ENCODE measurements around the gene WBP2NL. TPM values are rescaled to one million over a fixed set of nuclear protein-coding genes. Genes with fewer than 3 reads are reported as not detected.

WBP2NL gene
- total RNA-seq, 1 donor, result 0.42 TPM

DNA sequence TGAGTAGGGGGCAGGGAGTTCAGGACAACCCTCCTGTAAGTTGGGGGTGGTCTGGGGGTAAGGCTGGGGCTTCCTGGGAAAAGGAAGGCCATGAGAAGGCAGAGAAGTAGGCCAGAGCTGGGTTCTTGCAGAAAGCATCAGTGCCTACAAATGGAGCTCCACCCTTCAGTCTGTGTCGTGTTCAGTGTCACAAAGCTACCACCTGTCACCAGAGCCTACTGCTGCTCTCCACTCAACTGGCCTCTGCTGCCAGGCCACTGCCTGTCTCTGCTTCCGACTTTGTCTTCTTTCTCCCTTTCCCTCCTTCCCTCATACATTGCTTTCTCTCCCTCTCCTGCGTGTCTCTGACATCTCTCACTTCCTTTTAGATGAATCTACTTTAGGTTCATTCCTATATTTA is 3.4 kb upstream of the WBP2NL start:
- no peak overlapping the region for H3K4me3 ChIP-seq (ENCODE audit: low read length)
- peaks cover 19% of the 10 kb centered on the region for H3K4me1 ChIP-seq (ENCODE audit: insufficient read depth, low read length)
- no peaks in the 10 kb centered on the region for H3K27me3 ChIP-seq (ENCODE audit: insufficient read depth, low read length)
- H3K9me3 ChIP-seq (ENCODE audit: low read depth, low read length), result no peaks in the 10 kb centered on the region

DNA sequence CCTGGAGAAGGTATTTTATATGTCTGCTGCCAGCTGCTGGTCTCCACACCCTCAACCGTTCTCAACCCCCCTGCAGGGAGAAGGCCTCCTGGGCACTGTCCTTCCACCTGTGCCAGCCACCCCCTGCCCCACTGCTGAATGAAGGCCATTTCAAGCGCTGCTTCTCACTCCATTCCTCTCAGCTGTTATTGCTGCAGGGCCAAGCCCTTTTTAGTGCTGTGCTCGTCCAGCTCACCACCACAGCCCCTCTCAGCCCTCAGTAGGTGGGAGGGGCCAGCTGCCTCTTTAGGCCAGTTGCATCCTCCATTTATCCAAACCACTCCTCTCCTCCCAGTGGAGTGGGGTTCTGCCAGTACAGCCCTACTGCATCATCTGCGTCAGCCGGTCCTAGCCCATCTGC is 1.8 kb upstream of the WBP2NL start:
- no peaks in the 10 kb centered on the region for H3K27me3 ChIP-seq (ENCODE audit: insufficient read depth, low read length)
- H3K4me3 ChIP-seq (ENCODE audit: low read length), result no peak overlapping the region
- H3K9me3 ChIP-seq (ENCODE audit: low read depth, low read length), result no peaks in the 10 kb centered on the region
- peaks cover 19% of the 10 kb centered on the region for H3K4me1 ChIP-seq (ENCODE audit: insufficient read depth, low read length)

DNA sequence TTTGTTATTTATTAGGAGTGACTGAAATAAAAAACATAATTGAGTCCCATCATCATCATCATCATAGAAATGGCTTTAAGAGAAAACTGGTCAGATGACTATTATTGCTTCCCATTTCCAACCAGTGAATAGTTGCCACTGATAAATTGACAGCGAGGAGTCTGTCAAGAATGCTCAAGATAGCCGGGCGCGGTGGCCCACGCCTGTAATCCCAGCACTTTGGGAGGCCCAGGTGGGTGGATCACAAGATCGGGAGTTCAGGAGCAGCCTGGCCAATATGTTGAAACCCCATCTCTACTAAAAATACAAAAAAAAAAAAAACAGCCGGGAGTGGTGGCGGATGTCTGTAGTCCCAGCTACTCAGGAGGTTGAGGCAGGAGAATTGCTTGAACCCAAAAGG is 1.9 kb downstream of the WBP2NL start:
- Histone ChIP-seq H3K27me3 (ENCODE audit: insufficient read depth, low read length) (no peaks in the 10 kb centered on the region), H3K9me3 (ENCODE audit: low read depth, low read length) (no peaks in the 10 kb centered on the region), H3K4me3 (ENCODE audit: low read length) (no peak overlapping the region), H3K4me1 (ENCODE audit: insufficient read depth, low read length) (peaks cover 19% of the 10 kb centered on the region)

DNA sequence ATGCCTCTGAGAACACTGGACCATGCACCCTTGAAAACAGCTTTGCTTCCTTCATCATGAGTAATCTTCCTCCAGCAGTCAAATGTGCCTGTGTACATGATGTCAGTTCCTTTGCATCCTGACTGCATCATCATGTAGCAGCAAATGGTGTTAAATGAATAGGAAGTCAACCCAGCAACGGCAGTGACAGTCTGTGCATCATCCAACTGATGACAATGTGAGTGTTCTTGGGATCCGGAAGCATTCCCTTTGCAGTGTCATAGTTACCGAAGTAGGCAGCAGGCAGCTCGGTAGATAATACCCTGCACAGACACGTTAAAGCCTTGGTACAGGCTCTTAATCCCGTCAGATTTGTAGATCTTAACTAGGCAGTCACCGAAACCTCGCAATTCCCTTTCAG is 2.5 kb downstream of the WBP2NL start:
- Histone ChIP-seq H3K4me1 (ENCODE audit: insufficient read depth, low read length) (peaks cover 19% of the 10 kb centered on the region), H3K27me3 (ENCODE audit: insufficient read depth, low read length) (no peaks in the 10 kb centered on the region), H3K9me3 (ENCODE audit: low read depth, low read length) (no peaks in the 10 kb centered on the region), H3K4me3 (ENCODE audit: low read length) (no peak overlapping the region)

DNA sequence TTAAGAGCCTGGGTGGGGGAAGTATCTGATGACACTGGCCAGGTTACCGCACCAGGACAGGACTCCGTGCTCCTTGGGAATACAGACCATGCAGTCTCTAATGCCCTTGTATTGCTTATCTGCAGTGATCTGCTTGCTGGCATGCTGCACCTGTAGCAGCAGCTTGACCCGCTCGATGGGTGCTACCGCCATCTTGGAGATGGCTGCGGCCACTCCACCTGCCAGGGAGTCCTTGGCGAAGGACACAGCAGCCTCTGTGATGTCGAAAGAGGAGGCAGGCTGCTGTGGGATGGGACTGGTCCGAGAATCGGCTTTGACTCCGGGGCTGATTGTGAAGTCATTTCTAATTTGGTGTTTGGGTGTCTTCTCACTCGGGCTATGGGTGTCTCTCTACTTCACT is 3.1 kb downstream of the WBP2NL start:
- Histone ChIP-seq H3K4me1 (ENCODE audit: insufficient read depth, low read length) (peaks cover 19% of the 10 kb centered on the region), H3K9me3 (ENCODE audit: low read depth, low read length) (no peaks in the 10 kb centered on the region), H3K4me3 (ENCODE audit: low read length) (no peak overlapping the region), H3K27me3 (ENCODE audit: insufficient read depth, low read length) (no peaks in the 10 kb centered on the region)

DNA sequence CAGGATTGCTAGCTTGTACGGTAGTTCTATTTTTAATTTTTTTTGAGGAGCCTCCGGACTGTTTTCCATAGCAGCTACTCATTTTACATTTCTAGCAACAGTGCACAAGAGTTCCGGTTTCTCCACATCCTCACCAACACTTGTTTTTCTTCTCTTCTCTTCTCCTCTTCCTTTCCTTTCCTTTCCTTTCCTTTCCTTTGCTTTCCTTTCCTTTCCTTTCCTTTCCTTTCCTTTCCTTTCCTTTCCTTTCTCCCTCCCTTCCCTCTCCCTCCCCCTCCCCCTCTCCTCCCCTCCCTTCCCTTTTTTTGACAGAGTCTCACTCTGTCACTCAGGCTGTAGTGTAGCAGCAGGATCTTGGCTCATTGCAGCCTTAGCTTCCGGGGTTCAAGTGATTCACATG is 9.3 kb downstream of the WBP2NL start:
- no peak overlapping the region for H3K4me3 ChIP-seq (ENCODE audit: low read length)
- peaks cover 3% of the 10 kb centered on the region for H3K27me3 ChIP-seq (ENCODE audit: insufficient read depth, low read length)
- peaks cover 12% of the 10 kb centered on the region for H3K9me3 ChIP-seq (ENCODE audit: low read depth, low read length)
- H3K4me1 ChIP-seq (ENCODE audit: insufficient read depth, low read length), result no peaks in the 10 kb centered on the region

DNA sequence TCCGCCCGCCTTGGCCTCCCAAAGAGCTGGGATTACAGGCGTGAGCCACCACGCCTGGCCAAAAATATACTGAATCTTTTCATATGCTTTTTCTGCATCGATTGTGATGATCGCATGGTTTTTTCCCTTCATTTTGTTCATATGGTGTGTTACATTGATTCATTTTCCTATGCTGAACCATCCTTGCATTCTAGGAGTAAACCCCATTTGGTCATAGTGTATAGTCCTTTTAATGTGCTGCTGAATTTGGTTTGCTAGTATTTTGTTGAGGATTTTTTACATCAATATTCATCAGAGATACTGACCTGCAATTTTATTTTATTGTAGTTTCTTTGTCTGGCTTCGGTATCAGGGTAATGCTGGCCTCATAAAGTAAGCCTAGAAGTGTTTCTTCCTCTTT is 12.2 kb downstream of the WBP2NL start:
- peaks cover 3% of the 10 kb centered on the region for H3K27me3 ChIP-seq (ENCODE audit: insufficient read depth, low read length)
- no peaks in the 10 kb centered on the region for H3K4me1 ChIP-seq (ENCODE audit: insufficient read depth, low read length)
- H3K4me3 ChIP-seq (ENCODE audit: low read length), result no peak overlapping the region
- H3K9me3 ChIP-seq (ENCODE audit: low read depth, low read length), result peaks cover 12% of the 10 kb centered on the region

DNA sequence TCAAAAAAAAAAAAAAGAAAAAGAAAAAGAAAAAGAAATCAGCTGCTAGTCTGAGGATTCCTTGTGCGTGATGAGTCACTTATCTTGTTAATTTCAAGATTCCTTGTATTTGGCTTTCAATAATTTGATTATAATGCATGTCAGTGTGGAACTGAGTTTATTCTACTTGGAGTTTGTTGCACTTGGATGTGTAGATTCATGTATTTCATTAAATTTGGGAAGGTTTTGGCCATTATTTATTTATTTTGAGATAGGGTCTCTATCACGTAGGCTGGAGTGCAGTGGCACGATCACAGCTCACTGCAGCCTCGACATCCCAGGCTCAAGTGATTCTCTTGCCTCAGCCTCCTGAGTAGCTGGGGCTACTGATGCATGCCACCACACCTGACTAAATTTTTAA is 14.8 kb downstream of the WBP2NL start:
- Histone ChIP-seq H3K4me1 (ENCODE audit: insufficient read depth, low read length) (no peaks in the 10 kb centered on the region), H3K9me3 (ENCODE audit: low read depth, low read length) (peaks cover 12% of the 10 kb centered on the region), H3K4me3 (ENCODE audit: low read length) (no peak overlapping the region), H3K27me3 (ENCODE audit: insufficient read depth, low read length) (peaks cover 3% of the 10 kb centered on the region)

DNA sequence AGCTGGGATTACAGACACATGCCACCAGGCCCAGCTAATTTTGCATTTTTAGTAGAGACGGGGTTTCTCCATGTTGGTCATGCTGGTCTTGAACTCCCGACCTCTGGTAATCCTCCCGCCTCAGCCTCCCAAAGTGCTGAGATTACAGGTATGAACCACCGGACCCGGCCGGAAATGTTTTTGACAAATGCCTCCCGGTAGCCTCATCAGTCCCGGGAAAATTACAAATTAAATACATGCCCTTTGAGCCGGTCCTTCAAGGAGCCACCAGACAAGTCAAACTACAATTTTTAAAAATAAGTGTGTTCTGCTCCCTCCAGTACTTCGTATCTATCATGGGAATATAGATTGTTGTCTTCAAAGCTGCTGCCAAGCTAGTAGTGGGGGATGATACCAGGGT is 17.5 kb downstream of the WBP2NL start:
- H3K27me3 ChIP-seq (ENCODE audit: insufficient read depth, low read length), result no peaks in the 10 kb centered on the region
- no peak overlapping the region for H3K4me3 ChIP-seq (ENCODE audit: low read length)
- H3K9me3 ChIP-seq (ENCODE audit: low read depth, low read length), result no peaks in the 10 kb centered on the region
- no peaks in the 10 kb centered on the region for H3K4me1 ChIP-seq (ENCODE audit: insufficient read depth, low read length)

DNA sequence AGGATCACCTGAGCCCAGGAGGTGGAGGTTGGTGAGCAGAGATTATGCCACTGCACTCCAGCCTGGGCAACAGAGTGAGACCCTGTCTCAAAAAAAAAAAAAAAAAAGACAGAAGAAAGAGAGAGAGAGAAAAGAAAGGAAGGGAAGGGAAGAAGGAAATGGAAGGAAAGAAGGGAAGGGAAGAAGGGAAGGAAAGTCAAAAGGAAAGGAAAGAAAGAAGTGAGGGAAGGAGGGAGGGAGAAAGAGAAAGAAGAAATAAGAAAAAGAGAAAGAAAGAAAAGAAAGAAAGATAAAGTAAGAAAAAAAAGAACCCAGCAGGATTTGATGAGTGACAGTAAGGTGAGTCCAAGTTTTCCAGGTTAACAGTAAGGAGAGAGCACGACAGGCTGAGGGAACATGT is 19.6 kb downstream of the WBP2NL start:
- H3K27me3 ChIP-seq (ENCODE audit: insufficient read depth, low read length), result no peaks in the 10 kb centered on the region
- no peak overlapping the region for H3K4me3 ChIP-seq (ENCODE audit: low read length)
- no peaks in the 10 kb centered on the region for H3K9me3 ChIP-seq (ENCODE audit: low read depth, low read length)
- H3K4me1 ChIP-seq (ENCODE audit: insufficient read depth, low read length), result peaks cover 7% of the 10 kb centered on the region

DNA sequence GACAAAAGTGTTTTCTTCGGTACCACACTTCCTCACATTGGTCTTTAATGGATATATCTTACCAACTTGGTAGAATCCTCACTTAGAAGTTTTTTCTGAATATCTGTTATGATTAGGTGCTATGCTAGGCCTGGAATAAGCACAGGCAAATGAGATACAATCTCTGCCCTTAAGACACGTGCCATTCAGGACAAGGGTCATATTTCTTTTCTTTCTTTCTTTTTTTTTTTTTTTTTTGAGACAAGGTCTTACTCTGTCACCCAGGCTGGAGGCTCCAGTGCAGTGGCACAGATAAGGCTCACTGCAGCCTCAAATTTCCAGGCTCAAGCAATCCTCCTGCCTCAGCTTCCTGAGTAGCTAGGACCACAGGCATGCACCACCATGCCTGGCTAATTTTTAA is 23.0 kb downstream of the WBP2NL start:
- Histone ChIP-seq H3K4me3 (ENCODE audit: low read length) (no peak overlapping the region), H3K27me3 (ENCODE audit: insufficient read depth, low read length) (no peaks in the 10 kb centered on the region), H3K4me1 (ENCODE audit: insufficient read depth, low read length) (peaks cover 7% of the 10 kb centered on the region), H3K9me3 (ENCODE audit: low read depth, low read length) (no peaks in the 10 kb centered on the region)

DNA sequence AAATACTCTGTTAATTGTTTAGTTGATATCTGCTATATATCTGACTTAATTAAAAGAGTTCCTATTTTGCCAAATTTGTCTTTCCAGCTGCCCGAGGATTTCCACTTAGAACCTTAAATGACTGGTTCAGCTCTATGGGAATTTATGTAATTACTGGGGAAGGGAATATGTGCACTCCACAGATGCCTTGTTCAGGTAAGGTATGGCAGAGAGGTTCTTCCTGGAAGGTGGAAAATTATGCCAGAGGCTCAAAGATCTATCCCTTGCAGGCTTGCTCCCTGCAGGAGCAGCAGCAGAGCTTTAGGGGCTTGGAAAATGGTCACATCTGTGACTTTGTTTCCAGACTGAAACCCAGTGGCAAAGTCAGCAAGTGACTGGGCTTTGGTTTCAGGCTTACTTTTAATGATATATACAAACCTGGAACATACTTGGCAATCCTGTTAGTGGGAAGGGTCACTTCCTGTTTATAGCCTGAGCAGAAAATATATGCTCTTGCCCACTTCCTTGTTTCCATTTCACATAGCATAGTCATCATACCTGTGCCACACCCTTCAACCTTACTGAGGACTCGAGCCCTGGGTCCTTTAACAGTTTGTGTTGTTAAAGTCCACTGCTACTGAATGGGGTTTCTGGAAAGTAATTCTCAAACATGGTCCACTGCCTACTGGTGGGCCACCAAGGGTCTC is 23.7 kb downstream of the WBP2NL start:
- Histone ChIP-seq H3K9me3 (ENCODE audit: low read depth, low read length) (no peaks in the 10 kb centered on the region), H3K4me1 (ENCODE audit: insufficient read depth, low read length) (peaks cover 7% of the 10 kb centered on the region), H3K4me3 (ENCODE audit: low read length) (no peak overlapping the region), H3K27me3 (ENCODE audit: insufficient read depth, low read length) (no peaks in the 10 kb centered on the region)

DNA sequence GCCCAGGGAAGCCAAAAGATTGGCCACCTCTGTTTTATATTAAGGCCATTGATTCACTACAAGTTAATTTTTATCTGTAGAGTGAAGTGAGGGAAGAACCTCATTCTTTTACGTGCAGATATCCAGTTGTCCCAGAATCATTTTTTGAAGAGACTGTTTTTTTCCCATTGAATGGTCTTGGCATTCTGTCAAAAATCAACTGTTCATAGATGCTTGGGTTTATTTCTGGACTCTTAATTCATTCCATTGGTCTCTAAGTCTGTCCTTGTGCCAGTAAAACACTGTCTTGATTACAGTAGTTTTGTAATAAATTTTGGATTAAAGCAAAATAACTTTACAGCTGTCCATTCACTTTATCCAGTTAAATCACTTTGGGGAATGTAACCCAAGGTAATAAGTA is 26.8 kb downstream of the WBP2NL start:
- Histone ChIP-seq H3K27me3 (ENCODE audit: insufficient read depth, low read length) (no peaks in the 10 kb centered on the region), H3K9me3 (ENCODE audit: low read depth, low read length) (no peaks in the 10 kb centered on the region), H3K4me1 (ENCODE audit: insufficient read depth, low read length) (peaks cover 7% of the 10 kb centered on the region), H3K4me3 (ENCODE audit: low read length) (no peak overlapping the region)

DNA sequence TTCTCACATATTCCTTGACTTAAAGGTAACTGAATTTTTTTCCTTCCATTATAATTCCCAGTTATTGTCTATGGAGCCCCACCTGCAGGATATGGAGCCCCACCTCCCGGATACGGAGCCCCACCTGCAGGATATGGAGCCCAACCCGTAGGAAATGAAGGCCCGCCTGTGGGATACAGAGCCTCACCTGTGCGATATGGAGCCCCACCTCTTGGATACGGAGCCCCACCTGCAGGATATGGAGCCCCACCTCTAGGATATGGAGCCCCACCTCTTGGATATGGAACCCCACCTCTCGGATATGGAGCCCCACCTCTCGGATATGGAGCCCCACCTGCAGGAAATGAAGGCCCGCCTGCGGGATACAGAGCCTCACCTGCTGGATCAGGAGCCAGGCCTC is 28.1 kb downstream of the WBP2NL start:
- H3K27me3 ChIP-seq (ENCODE audit: insufficient read depth, low read length), result no peaks in the 10 kb centered on the region
- H3K9me3 ChIP-seq (ENCODE audit: low read depth, low read length), result no peaks in the 10 kb centered on the region
- H3K4me3 ChIP-seq (ENCODE audit: low read length), result no peak overlapping the region
- H3K4me1 ChIP-seq (ENCODE audit: insufficient read depth, low read length), result peaks cover 7% of the 10 kb centered on the region

DNA sequence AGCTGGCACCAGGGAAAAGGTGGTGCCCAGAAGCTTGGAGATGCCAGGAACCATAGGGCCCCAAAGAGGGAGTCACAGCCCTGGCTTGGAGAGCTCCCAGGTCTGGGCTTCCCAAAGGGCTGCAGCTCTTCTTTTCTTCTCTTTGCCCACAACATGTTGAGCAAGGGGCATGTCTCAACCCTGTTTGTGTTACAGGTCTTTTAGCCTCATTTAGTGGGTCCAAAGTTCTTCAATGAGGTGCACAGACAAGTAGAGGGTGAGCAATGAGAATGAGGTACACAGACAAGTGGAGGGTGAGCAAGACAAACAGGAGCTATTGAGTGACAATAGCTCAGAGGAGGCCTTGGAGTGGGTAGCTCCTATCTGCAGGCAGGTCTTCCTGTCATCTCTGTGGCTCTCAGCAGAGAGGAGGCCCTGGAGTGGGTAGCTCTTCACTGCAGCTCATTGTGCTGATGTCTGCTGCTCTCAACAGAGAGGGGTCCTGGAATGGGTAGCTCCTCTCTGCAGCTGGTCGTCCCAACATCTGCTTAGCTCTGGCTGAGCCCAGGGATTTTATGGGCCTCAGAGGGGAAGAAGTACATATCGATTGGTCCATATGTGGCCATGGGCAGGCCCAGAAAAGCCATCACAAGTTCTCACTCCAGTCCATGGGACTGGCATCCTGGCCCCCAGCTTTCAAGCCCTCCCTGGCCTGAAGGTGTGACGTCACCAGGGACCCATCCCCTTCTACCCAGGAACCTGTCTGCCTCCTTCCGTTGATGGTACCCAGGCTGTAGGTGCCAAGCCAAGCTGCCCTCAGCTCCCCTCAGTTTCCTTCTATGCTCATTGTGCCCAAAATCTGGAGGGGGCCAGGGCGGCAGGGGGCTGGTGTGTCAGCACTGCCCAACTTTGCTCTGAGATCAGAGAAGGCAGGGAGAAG is 34.9 kb downstream of the WBP2NL start:
- Histone ChIP-seq H3K9me3 (ENCODE audit: low read depth, low read length) (no peaks in the 10 kb centered on the region), H3K4me3 (ENCODE audit: low read length) (no peak overlapping the region), H3K27me3 (ENCODE audit: insufficient read depth, low read length) (no peaks in the 10 kb centered on the region), H3K4me1 (ENCODE audit: insufficient read depth, low read length) (no peaks in the 10 kb centered on the region)

DNA sequence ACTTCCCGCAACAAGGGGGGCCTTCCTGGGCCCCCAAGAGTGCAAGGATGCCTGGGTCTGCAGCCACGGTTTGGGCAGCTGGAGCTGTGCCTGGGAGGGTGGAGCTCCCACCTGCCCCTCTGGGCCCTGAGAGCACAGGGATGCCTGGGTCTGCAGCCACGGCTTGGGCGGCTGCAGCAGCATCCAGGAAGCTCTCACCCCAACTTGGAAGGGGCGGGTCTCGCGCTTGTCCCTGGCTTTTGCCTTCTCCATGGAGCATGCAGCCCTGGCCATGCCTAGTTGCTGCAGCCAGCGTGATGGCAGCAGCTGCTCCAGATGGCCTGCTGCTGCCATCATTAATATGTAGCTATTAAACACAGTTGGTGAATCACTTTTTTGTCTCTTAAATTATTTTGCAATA is 36.7 kb downstream of the WBP2NL start:
- H3K27me3 ChIP-seq (ENCODE audit: insufficient read depth, low read length), result no peaks in the 10 kb centered on the region
- no peak overlapping the region for H3K4me3 ChIP-seq (ENCODE audit: low read length)
- H3K4me1 ChIP-seq (ENCODE audit: insufficient read depth, low read length), result no peaks in the 10 kb centered on the region
- no peaks in the 10 kb centered on the region for H3K9me3 ChIP-seq (ENCODE audit: low read depth, low read length)
